Tibial artery (tissue), 4 donors: ENCODE results near the gene IL34.
A peak's percentile ranks its signal among the peaks of the same experiment; 100 is the strongest.

Experiments used
- DNase-seq, 2 donors: peaks; one replicate each; pipeline ENCODE4 v3.0.0-alpha.2; 2019
- H3K27ac ChIP-seq, 2 donors: fragments of 200-600 bp; sonication (generic) in 1 of 2; 1 replicate in 1 of 2; 2 replicates in 1 of 2; pipeline ENCODE4 v1.5.1; 2018 to 2019; ENCODE audit warnings: mild to moderate bottlenecking in 1 of 2
- H3K27me3 ChIP-seq, 2 donors: fragments of 200-600 bp; sonication (generic) in 1 of 2; one replicate each; pipeline versions ENCODE4 v1.5.1 to v1.6.0; 2016 to 2019
- H3K36me3 ChIP-seq, 3 donors: fragments of 200-600 bp; sonication (generic) in 2 of 3; one replicate each; pipeline ENCODE4 v1.5.1; 2016 to 2019; ENCODE audit warnings: mild to moderate bottlenecking in 2 of 3
- H3K4me1 ChIP-seq, 4 donors: fragments of 200-600 bp; sonication (generic) in 2 of 4; 1 replicate in 3 of 4; 2 replicates in 1 of 4; pipeline ENCODE4 v1.5.1; 2016 to 2019
- H3K4me3 ChIP-seq, 2 donors: fragments of 200-600 bp; sonication (generic) in 1 of 2; 1 replicate in 1 of 2; 2 replicates in 1 of 2; pipeline ENCODE4 v1.5.1; 2018 to 2019; ENCODE audit warnings: mild to moderate bottlenecking in 2 of 2
- H3K9me3 ChIP-seq, 3 donors: fragments of 200-600 bp; sonication (generic) in 1 of 3; one replicate each; pipeline ENCODE4 v1.5.1; 2016 to 2019
- CTCF ChIP-seq, 2 experiments: fragments of 200-600 bp in 1 of 2; fragments of 450-650 bp in 1 of 2; IDR thresholded peaks; one replicate each; pipeline ENCODE4 v1.5.1; 2017 to 2019; ENCODE audit warnings: antibody characterized with exemption in 2 of 2, mild to moderate bottlenecking in 1 of 2, moderate library complexity in 1 of 2
- intact Hi-C: fragments of 100-400 bp; cut with DNase I; formaldehyde crosslinking; loops from one replicate; pipeline ENCODE4 v1.15.0; 2023; ENCODE audit warnings: low total_unique reads

The IL34 gene

GRCh38 chr16:70685061-70685937 is 38.9 kb downstream of the IL34 start:
- no peaks in the 10 kb centered on the region for H3K9me3 ChIP-seq
- intact Hi-C loops = no loop called here
- no peak for DNase-seq
- H3K27ac ChIP-seq = peak overlapping the region; percentile 91 to 99
- H3K36me3 ChIP-seq = peaks cover 0 to 17% (median 0%) of the 10 kb centered on the region in 3 donors
- peak overlapping the region; percentile 74 to 75 for H3K4me3 ChIP-seq
- TF ChIP-seq CTCF (IDR thresholded peaks at IDR 0.05) = no peak
- H3K27me3 ChIP-seq = no peaks in the 10 kb centered on the region
- H3K4me1 ChIP-seq = peaks cover 17 to 90% (median 87%) of the 10 kb centered on the region in 4 donors

GRCh38 chr16:70685938-70686375 is 39.6 kb downstream of the IL34 start, which contains the start of gene MTSS2:
TSS of gene MTSS2 (minus strand) at chr16:70686053. CDS start at chr16:70685791, 262 bp downstream.
- intact Hi-C loops = no loop called here

GRCh38 chr16:70686376-70687101 is 40.2 kb downstream of the IL34 start:
- TF ChIP-seq CTCF (IDR thresholded peaks at IDR 0.05) = peak in 1 of 2 experiments; percentile 14
- peaks cover 23 to 90% (median 87%) of the 10 kb centered on the region in 4 donors for H3K4me1 ChIP-seq
- H3K27ac ChIP-seq = peak overlapping the region; percentile 99 to 100
- H3K9me3 ChIP-seq = no peaks in the 10 kb centered on the region
- H3K4me3 ChIP-seq = peak overlapping the region; percentile 74 to 75
- DNase-seq = no peak
- H3K36me3 ChIP-seq = peaks cover 0 to 12% (median 0%) of the 10 kb centered on the region in 3 donors
- H3K27me3 ChIP-seq = no peaks in the 10 kb centered on the region
- intact Hi-C loops = no loop called here

More at GRCh38 chr16:70685938-70686375, 39.6 kb downstream of the IL34 start, which contains the start of gene MTSS2:
- TF ChIP-seq CTCF (IDR thresholded peaks at IDR 0.05) = no peak
- Histone ChIP-seq H3K9me3 (no peaks in the 10 kb centered on the region), H3K4me3 (peak within 1 kb of the TSS; percentile 74 to 75), H3K36me3 (peaks cover 0 to 12% (median 0%) of the 10 kb centered on the region in 3 donors), H3K4me1 (peaks cover 22 to 90% (median 87%) of the 10 kb centered on the region in 4 donors), H3K27ac (peak within 1 kb of the TSS; percentile 99 to 100), H3K27me3 (no peaks in the 10 kb centered on the region)
- peak; percentile 84 to 95 for DNase-seq

GRCh38 chr16:70687102-70687511 is 40.7 kb downstream of the IL34 start:
- no peaks in the 10 kb centered on the region for H3K27me3 ChIP-seq
- H3K9me3 ChIP-seq = no peaks in the 10 kb centered on the region
- H3K4me3 ChIP-seq = no peak overlapping the region
- intact Hi-C loops = no loop called here
- peaks cover 0 to 12% (median 0%) of the 10 kb centered on the region in 3 donors for H3K36me3 ChIP-seq
- peak overlapping the region; percentile 99 to 100 for H3K27ac ChIP-seq
- H3K4me1 ChIP-seq = peaks cover 29 to 89% (median 86%) of the 10 kb centered on the region in 4 donors
- DNase-seq = no peak
- TF ChIP-seq CTCF (IDR thresholded peaks at IDR 0.05) = no peak

- peaks cover 0 to 10% (median 0%) of the 10 kb centered on the region in 3 donors for H3K36me3 ChIP-seq
- intact Hi-C loops = no loop called here
- no peak for DNase-seq
- peaks cover 35 to 89% (median 86%) of the 10 kb centered on the region in 4 donors for H3K4me1 ChIP-seq
- H3K27me3 ChIP-seq = no peaks in the 10 kb centered on the region
- peak overlapping the region; percentile 99 to 100 for H3K27ac ChIP-seq
- H3K4me3 ChIP-seq = no peak overlapping the region
- H3K9me3 ChIP-seq = no peaks in the 10 kb centered on the region
- no peak for TF ChIP-seq CTCF (IDR thresholded peaks at IDR 0.05)
Measured at GRCh38 chr16:70687671-70688245, 41.4 kb downstream of the IL34 start.
